Right renal pelvis (tissue), 4 donors: ENCODE results near the gene DNAAF2. TPM values are rescaled to one million over a fixed set of nuclear protein-coding genes. Genes with fewer than 3 reads are reported as not detected.
"Not testable (repeated sequence)": the region's sequence is repeated elsewhere in the genome, so short reads cannot be mapped to it uniquely, and the experiment has no call there.

ENCODE experiments used
- DNase-seq, 4 donors: peaks; one replicate each; pipeline ENCODE4 v3.0.0-alpha.2; 2013; ENCODE audit warnings: low read depth in 4 of 4, low spot score in 3 of 4, missing footprints in 1 of 4
- polyA plus RNA-seq, 4 donors: library from polyadenylated mRNA; unstranded; fragments of 120-200 nt; gene quantifications; one replicate each; pipeline ENCODE4 v1.2.1, GENCODE V29; 2013; ENCODE audit not compliant: insufficient read length in 4 of 4

DNAAF2 gene
- polyA plus RNA-seq, 4 donors = 16.1 to 20.5 (median 18.3) TPM

DNA sequence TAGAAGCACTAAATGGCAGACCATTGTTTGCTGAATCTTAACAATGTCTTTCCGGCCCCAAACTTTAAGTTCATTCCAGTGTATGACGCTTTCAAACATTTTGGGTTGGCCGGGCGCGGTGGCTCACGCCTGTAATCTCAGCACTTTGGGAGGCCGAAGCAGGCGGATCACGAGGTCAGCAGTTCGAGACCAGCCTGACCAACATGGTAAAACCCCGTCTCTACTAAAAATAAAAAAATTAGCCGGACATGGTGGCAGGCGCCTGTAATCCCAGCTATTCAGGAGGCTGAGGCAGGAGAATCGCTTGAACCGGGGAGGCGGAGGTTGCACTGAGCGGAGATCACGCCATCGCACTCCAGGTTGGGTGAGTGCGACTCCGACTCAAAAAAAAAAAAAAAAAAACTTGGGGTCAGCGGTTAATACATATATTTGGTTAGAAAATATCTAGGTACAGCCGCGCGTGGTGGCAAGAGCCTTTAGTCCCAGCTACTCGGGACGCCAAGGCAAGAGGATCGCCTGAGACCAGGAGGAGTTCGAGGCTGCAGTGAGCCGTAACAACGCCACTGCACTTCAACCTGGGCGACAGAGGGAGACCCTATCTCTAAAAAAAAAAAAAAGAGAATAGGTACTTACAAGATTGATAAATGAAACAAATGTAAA lies 49.9 kb downstream of the DNAAF2 start:
- DNase-seq = not testable (repeated sequence)

DNA sequence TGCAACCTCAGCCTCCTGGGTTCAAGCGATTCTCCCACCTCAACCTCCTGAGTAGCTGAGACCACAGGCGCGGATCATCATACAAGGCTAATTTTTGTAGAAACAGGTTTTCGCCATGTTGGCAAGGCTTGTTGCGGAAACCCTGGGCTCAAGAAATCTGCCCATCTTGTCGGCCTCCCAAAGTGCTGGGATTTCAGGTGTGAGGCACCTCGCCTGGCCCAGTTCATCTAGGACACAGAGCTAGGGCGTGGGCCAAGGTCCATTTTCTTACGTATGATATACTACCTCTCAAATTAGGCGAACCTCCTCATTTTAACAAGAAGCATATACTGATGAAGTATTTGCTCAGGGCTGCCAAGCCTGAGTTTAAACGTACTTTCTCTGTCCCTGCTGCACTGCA lies 51.0 kb downstream of the DNAAF2 start:
- DNase-seq = no peak

DNA sequence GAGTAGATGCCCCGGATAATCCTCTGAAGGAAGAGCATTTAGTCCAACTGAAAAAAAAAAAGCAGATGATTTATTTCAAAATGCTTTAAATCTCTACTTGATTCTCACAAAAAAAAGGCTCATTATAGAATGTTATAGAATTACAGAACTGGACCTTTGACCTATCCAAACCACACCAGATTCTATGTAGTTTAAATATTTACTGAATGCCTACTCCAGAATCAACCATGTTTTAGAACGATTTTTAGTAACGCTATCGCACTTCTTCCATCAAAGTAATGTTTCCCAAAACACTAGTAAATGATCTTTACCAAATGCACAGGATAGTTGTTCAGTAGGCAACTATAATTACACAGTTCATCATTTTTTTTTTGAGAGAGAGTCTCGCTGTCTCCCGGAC lies 51.4 kb downstream of the DNAAF2 start:
- no peak for DNase-seq

DNA sequence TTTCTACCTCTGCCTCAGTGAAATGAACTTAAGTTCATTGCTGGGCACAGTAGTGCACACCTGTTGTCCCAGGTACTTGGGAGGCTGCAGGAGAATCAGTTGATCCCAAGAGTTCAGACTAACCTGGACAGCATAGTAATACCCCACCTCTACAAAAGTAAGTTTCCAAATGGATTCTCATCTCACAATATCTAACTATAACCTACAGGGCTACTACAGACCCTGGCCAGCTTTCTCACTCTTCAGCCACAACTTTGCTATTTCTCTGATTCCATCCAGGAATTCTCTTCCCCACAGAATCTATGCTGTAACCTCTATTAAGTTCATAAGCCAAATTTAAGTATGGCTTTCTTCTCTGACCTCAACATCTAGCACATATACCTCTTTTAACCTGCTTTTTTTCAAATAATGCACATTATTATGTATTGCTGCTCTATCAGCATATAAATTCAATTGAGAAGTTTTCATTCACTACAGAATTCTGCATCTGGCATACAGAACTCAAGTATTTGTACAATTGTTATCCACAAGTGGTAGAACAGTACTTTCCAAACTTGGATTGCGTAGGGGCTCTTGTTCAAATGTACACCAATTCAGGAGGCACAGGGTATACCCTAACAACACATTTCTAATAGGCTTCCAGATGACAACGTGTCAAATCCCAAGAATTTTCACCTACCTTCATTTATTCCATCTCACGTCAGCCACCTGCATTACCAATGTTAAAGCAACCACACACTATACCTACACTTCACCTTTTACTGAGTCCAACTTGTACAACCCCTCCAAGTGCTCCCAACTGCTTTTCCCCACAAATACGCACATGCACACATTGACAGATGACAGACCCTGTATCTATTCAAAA lies 52.7 kb downstream of the DNAAF2 start:
- DNase-seq = no peak

DNA sequence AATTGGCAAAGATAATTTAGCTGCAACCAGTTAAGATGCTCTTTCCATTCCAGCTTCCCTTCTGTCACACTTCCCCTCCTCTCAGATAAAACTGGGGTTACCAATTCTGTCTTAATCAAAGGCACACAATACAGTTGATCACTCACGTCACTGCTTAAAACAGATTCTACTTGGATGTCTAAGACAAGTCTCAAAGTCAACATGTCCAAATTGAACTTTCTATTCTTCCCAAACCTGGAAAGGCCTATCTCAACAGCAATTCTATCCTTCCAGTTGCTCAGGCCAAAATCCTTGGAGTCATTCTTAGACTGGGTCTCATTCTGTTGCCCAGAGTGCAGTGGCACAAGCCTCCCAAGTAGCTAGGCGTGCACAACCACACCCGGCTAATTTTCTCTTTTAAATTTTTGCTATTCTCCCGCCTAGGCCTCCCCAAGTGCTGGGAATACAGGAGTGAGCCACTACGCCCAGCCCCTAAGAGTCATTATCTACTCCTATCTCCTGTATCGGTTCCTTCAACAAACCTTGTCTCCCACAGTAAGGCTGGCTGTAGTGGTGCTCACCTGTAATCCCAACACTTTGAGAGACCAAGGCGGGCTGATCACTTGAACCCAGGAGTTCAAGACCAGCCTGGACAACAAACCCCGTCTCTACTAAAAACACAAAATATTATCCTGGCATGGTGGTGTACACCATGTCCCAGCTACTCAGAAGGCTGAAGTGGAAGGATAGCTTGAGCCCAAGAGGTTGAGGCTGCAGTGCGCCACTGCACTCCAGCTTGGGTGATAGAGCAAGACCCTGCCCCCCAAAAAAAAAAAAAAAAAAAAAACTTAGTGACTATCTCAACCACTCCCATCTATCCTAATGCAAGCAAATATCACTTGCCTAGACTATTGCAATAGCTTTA lies 53.6 kb downstream of the DNAAF2 start:
- DNase-seq = no peak

DNA sequence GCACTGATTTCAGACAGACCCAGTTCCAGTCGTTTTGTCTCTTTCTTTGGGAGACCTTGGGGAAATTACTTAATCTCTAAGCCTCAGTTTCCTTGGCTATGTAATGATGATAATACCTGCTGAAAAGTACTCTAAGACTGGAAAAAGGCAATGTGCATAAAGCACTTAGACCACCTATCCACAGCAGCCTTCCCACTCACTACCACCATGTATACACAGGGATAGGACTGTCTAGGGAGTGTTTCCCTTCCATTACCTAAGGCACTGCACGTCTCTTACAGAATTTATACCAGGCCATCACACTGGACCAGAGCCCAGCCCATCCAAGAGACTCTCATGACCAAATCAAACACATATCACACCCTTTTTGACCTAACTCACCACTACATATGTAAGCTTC lies 55.2 kb downstream of the DNAAF2 start:
- DNase-seq = no peak

DNA sequence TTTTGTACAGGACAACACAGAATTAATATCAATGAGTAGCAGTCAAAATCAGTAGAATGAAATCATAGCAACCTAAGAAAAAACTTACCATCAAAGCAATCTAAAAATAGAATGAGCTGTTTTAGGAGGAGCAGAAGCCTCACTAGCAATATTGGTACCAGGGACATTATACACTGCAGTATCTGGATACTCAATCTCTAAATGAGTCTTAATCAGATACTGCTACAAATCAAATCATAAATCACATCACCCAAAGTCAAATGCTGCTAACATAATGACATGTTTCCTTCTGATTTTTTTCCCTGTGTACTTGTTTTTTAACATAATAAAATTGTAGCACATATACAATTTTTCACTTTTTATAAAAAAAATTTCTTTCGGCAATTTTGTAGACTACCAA lies 56.9 kb downstream of the DNAAF2 start:
- DNase-seq = no peak

Other genes starting within 250 kb of the DNAAF2 start
- 1,000 to 10,000 TPM; 1,296 to 1,761 (median 1,423) TPM for gene RPS29, start 48.9 kb downstream of the DNAAF2 start, polyA plus RNA-seq
- gene LRR1, start 36.3 kb downstream of the DNAAF2 start, polyA plus RNA-seq = 10 to 100 TPM; 12.0 to 15.7 (median 12.5) TPM
- 100 to 1,000 TPM; 170 to 219 (median 194) TPM for gene RPL36AL, start 14.6 kb downstream of the DNAAF2 start, polyA plus RNA-seq
- gene MGAT2, start 14.4 kb downstream of the DNAAF2 start, polyA plus RNA-seq = 10 to 100 TPM in 2 of 4 donors, 1 to 10 TPM in 2; 8.1 to 23.5 (median 10.9) TPM
- gene POLE2, start 53.0 kb upstream of the DNAAF2 start, polyA plus RNA-seq = 10 to 100 TPM; 12.9 to 19.4 (median 15.2) TPM
- gene KLHDC1, start 57.9 kb upstream of the DNAAF2 start, polyA plus RNA-seq = 1 to 10 TPM; 4.2 to 7.3 (median 6.5) TPM
- gene KLHDC2, start 132.9 kb upstream of the DNAAF2 start, polyA plus RNA-seq = 100 to 1,000 TPM; 134 to 162 (median 153) TPM
- 10 to 100 TPM; 75.0 to 92.2 (median 84.3) TPM for gene NEMF, start 217.5 kb upstream of the DNAAF2 start, polyA plus RNA-seq